IPS DF 6.9 (cell line): ENCODE results near the gene ELL.

Experiments
- DNase-seq: peaks from one replicate; pipeline ENCODE4 v3.0.0-alpha.2; 2013; ENCODE audit warnings: low read depth, low spot score
- H3K27ac ChIP-seq: one replicate; pipeline ENCODE4 v1.5.1; 2013; ENCODE audit warnings: low read length, control low read depth
- H3K27me3 ChIP-seq: 2 replicates; pipeline ENCODE4 v1.6.1; 2013; ENCODE audit warnings: mild to moderate bottlenecking, low read length; ENCODE audit not compliant: control insufficient read depth, insufficient read depth
- H3K36me3 ChIP-seq: 2 replicates; pipeline ENCODE4 v1.6.1; 2013; ENCODE audit warnings: low read length; ENCODE audit not compliant: control insufficient read depth, insufficient read depth
- H3K4me1 ChIP-seq: 2 replicates; pipeline ENCODE4 v1.6.1; 2013; ENCODE audit warnings: low read length; ENCODE audit not compliant: control insufficient read depth, insufficient read depth
- H3K4me3 ChIP-seq: 2 replicates; pipeline ENCODE4 v1.5.1; 2013; ENCODE audit warnings: mild to moderate bottlenecking, low read length
- H3K9me3 ChIP-seq: 2 replicates; pipeline ENCODE4 v1.6.1; 2013; ENCODE audit warnings: low read length, inconsistent platforms; ENCODE audit not compliant: control insufficient read depth, insufficient read depth
- WGBS: extraction: QIAGEN DNeasy Blood & Tissue Kit; methylation state at CpG from one replicate; pipeline ENCODE4 v1.1.7; 2013; ENCODE audit warnings: mixed read lengths, missing lambda C conversion rate; ENCODE audit not compliant: insufficient read length, insufficient coverage; 5-methylcytosine and 5-hydroxymethylcytosine counted together

The ELL gene

GRCh38 chr19:18500376-18500775 lies 21.5 kb downstream of the ELL start:
- H3K36me3 ChIP-seq: no peaks in the 10 kb centered on the region
- no peak for DNase-seq
- no peaks in the 10 kb centered on the region for H3K27me3 ChIP-seq
- no peaks in the 10 kb centered on the region for H3K9me3 ChIP-seq
- no peak overlapping the region for H3K4me3 ChIP-seq
- no peak overlapping the region for H3K27ac ChIP-seq
- H3K4me1 ChIP-seq: no peaks in the 10 kb centered on the region; the same call in 1 of the 2 replicates
- no CpG with 5 or more reads among the region's 7 CpGs for WGBS

GRCh38 chr19:18499055-18499775 lies 22.7 kb downstream of the ELL start:
- no peaks in the 10 kb centered on the region for H3K4me1 ChIP-seq
- H3K36me3 ChIP-seq: no peaks in the 10 kb centered on the region
- WGBS: no CpG with 5 or more reads among the region's 7 CpGs
- DNase-seq: no peak
- no peak overlapping the region for H3K4me3 ChIP-seq
- no peaks in the 10 kb centered on the region for H3K9me3 ChIP-seq
- H3K27ac ChIP-seq: no peak overlapping the region
- H3K27me3 ChIP-seq: no peaks in the 10 kb centered on the region

- no CpG with 5 or more reads among the region's 4 CpGs for WGBS
- no peaks in the 10 kb centered on the region for H3K36me3 ChIP-seq
- H3K4me1 ChIP-seq: no peaks in the 10 kb centered on the region
- no peaks in the 10 kb centered on the region for H3K27me3 ChIP-seq
- H3K4me3 ChIP-seq: no peak overlapping the region
- DNase-seq: no peak
- H3K27ac ChIP-seq: no peak overlapping the region
- H3K9me3 ChIP-seq: no peaks in the 10 kb centered on the region
These were observed 25.0 kb downstream of the ELL start for GRCh38 chr19:18496980-18497256.

DNA sequence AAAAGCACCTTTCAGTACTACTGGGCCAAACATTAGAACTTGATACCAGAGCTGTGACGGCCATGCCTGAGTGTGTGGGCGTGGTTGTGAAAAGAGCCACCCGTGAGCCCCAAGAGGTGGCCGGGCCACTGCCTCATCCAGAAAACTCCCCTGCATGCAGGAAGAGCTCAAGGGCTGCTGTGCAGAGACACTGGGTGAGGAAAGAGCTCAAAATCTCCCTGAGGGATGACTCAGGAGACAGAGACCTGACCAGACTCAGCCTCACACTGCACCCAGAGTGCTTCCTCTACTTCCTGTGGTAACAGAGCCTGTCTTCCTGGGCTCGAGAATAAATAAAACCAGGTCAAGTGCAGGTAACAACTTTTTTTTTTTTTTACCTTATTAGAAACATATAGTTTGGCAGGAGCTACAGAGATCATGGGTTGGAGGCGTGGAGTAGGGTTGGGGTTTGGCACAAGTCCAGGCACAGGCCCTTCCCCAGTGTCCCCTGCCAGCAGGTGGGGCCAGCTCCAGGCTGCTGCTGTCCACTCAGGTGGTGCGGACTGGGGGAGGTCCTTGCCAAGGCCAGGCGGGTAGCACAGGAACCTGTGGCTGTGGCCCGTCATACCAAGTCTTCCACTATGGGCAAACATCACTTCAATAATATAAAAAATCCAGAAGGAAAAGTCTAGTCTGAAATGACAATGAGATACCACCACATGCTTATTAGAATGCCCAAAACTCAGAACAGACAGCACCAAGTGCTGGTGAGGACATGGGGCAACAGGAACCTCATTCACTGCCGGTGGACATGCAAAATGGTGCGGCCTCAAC lies 25.5 kb downstream of the ELL start:
- no peaks in the 10 kb centered on the region for H3K9me3 ChIP-seq
- DNase-seq: no peak
- H3K36me3 ChIP-seq: no peaks in the 10 kb centered on the region
- H3K27me3 ChIP-seq: no peaks in the 10 kb centered on the region
- no peak overlapping the region for H3K4me3 ChIP-seq
- WGBS: no CpG with 5 or more reads among the region's 11 CpGs
- no peak overlapping the region for H3K27ac ChIP-seq
- H3K4me1 ChIP-seq: no peaks in the 10 kb centered on the region

DNA sequence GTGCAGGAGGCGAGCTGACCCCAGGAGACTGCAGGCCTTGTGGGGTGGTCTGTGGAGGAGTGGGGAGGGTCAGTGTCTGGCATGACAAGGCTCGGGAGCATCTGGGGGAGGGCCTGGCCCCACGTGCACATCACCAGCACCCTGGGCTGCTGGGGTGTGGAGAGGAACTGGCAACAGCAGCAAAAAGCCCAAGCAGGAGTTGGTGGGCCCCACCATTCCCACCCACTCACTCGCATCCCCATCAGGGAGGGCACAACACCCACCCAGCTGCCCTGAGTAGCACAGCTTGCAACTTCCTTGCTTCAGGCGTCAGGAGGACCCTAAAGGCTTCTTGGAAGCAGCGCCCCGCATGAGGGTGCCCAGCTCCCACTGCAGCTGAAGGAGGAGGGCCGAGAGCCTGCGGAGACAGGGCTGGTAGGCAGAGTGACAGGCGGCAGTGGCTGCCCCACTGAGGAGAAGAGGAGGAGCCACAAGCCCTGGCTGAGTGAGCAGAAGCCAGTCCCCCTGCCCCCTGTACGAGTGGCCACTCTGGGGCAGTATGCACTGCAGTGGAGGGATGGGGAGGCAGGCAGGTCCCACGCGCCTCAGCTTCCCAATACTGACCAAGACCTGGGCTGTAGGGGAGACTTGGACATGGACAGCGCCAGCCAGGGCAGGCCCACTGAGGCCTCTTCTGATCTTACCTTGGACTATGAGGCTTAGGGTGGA lies 26.5 kb downstream of the ELL start:
- Histone ChIP-seq H3K27ac (no peak overlapping the region), H3K4me3 (no peak overlapping the region), H3K36me3 (no peaks in the 10 kb centered on the region), H3K9me3 (no peaks in the 10 kb centered on the region), H3K27me3 (no peaks in the 10 kb centered on the region), H3K4me1 (no peaks in the 10 kb centered on the region)
- DNase-seq: no peak
- WGBS: no CpG with 5 or more reads among the region's 14 CpGs

GRCh38 chr19:18494267-18494607 lies 27.6 kb downstream of the ELL start:
- no peaks in the 10 kb centered on the region for H3K9me3 ChIP-seq
- no peak for DNase-seq
- no peak overlapping the region for H3K27ac ChIP-seq
- 0 out of 2 replicates have a peak, but pooled peaks cover 2% of the 10 kb centered on the region for H3K4me1 ChIP-seq
- no peaks in the 10 kb centered on the region for H3K36me3 ChIP-seq
- H3K27me3 ChIP-seq: no peaks in the 10 kb centered on the region
- no CpG with 5 or more reads among the region's 7 CpGs for WGBS
- H3K4me3 ChIP-seq: no peak overlapping the region

DNA sequence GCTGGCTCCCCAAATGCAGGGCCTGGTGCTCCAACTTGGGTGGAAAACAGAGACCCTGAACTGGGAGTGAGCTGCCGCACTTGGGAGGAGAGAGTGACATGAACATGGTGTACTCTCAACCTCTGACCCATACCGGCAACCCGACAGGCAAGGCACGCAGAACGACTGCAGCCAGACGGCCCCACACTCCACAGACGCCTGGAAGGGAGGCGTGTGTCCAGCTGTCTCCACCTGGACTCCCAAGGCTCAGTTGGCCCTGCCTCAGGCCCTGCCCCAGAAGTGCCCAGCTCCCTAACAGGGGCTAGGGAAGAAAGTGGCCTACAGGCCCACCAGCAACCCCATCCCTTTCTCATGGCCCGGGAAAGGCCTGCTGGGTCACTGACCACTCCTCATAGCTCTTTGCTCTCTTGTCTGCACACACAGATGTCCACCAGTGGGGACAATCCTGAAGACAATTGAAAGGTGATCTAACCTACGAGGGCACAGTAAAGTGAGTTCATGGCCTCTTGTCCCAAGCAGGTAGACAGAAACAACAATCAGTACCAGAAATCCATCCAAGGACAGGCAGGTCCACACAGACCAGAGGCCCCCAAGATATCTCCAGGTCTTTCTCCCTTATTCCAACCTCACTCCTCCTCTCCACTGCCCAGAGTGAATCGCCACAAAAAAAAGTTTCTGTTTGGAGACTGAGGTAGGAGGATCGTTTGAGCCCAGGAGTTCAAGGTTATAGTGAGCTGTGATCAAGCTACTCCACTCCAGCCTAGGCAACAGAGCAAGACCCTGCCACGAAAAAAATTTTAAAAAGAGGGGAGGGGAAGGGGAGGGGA lies 28.2 kb downstream of the ELL start:
- Histone ChIP-seq H3K27me3 (no peaks in the 10 kb centered on the region), H3K36me3 (no peaks in the 10 kb centered on the region), H3K27ac (no peak overlapping the region), H3K9me3 (no peaks in the 10 kb centered on the region), H3K4me3 (no peak overlapping the region), H3K4me1 (0 out of 2 replicates have a peak, but pooled peaks cover 2% of the 10 kb centered on the region)
- DNase-seq: no peak
- no CpG with 5 or more reads among the region's 13 CpGs for WGBS

DNA sequence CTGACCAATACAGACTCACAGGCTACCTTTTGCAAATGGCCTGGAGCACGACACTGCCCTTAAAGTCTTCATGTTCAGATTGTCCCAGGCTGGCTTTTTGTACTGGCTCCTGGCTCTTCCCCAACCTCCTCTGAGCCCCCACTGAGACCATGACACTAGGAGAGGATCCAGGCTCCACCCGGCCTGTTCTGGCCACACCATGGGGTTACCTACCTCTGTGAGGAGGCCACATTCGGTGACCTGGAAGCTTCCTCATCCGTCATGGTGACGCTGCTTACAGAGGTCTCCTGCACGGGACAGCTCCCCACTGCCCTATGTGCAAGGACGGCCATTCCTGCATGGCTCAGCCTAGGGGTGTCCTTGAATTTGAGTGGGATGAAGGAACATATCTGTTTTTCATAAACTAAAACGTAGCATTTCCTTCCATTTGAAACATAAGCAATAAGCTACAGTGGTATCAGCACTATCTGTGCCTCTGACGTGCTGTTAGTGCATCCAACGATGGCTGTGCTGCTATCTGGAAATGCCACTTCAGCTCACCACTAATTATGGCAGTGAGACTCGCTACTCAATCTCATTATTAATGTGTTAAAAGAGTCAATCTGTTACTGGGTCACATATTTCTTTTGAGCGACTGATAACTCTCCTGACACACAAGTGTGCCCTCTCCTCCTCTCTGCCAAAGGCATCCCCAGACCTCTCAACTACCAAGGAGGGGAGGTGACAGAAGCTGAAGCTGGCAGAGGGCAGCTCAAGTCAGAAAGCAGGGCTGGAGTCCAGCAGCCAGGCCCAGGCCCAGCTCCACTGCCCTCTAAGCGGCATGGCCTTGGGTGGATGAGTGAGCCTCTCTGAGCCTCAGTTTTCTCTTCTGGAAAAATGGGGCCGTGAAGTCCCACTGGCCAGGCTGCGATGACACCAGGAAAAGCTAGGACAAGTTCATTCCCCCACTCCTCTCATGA lies 29.6 kb downstream of the ELL start:
- H3K9me3 ChIP-seq: no peaks in the 10 kb centered on the region
- H3K36me3 ChIP-seq: no peaks in the 10 kb centered on the region
- no peak overlapping the region for H3K27ac ChIP-seq
- no peak for DNase-seq
- H3K4me3 ChIP-seq: no peak overlapping the region
- WGBS: no CpG with 5 or more reads among the region's 15 CpGs
- 0 out of 2 replicates have a peak, but pooled peaks cover 2% of the 10 kb centered on the region for H3K4me1 ChIP-seq
- H3K27me3 ChIP-seq: no peaks in the 10 kb centered on the region

- Histone ChIP-seq H3K4me3 (no peak overlapping the region), H3K36me3 (no peaks in the 10 kb centered on the region), H3K4me1 (peaks cover 4% of the 10 kb centered on the region; the same call in 1 of the 2 replicates), H3K27me3 (no peaks in the 10 kb centered on the region), H3K9me3 (no peaks in the 10 kb centered on the region), H3K27ac (no peak overlapping the region)
- WGBS: no CpG with 5 or more reads among the region's 6 CpGs
- DNase-seq: no peak
These were observed 31.1 kb downstream of the ELL start for GRCh38 chr19:18490728-18491127.
